ENCODE results near the gene WRNIP1. TPM values are rescaled to one million over a fixed set of nuclear protein-coding genes. Genes with fewer than 3 reads are reported as not detected.

The WRNIP1 gene
- total RNA-seq, 4 donors from 2014 or later: 72.3 to 94.7 (median 87.0) TPM

DNA sequence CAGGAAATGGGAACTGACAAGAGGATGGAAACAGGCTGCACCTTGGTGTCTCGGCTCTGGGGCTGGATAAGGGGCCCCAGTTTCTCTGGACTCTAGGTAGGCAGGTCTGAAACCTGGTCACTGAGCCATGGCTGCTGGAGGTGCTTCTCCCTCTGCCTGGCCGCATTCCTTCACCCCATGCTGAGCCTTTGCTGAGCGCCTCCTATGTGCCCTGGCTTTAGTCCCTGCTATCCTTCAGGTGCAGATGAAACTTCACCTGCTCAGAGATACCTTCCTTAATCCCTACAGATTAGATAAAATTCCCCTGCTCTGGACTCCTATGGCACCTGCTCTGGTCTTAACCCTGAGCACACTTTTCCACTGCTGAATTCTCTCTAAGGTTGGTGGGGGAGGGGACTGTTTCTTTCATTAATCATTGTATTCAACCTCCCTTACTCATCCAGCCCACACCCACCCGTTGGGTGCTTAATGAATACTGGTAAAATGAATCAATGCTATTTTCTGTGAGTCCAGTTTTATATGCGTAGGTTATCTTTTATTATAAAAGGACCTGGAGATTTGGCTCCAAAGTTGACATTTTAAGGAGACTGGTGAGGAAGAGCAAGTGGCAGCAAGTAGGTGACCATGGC, 33.8 kb upstream of the WRNIP1 start:
- intact Hi-C loops (cut with DNase I; ENCODE audit: low total_unique reads): no loop called here
- TF ChIP-seq, protein P1, sequence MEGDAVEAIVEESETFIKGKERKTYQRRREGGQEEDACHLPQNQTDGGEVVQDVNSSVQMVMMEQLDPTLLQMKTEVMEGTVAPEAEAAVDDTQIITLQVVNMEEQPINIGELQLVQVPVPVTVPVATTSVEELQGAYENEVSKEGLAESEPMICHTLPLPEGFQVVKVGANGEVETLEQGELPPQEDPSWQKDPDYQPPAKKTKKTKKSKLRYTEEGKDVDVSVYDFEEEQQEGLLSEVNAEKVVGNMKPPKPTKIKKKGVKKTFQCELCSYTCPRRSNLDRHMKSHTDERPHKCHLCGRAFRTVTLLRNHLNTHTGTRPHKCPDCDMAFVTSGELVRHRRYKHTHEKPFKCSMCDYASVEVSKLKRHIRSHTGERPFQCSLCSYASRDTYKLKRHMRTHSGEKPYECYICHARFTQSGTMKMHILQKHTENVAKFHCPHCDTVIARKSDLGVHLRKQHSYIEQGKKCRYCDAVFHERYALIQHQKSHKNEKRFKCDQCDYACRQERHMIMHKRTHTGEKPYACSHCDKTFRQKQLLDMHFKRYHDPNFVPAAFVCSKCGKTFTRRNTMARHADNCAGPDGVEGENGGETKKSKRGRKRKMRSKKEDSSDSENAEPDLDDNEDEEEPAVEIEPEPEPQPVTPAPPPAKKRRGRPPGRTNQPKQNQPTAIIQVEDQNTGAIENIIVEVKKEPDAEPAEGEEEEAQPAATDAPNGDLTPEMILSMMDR (IDR thresholded peaks at IDR 0.05): no peak
- TF ChIP-seq POLR2A (IDR thresholded peaks at IDR 0.05): no peak

DNA sequence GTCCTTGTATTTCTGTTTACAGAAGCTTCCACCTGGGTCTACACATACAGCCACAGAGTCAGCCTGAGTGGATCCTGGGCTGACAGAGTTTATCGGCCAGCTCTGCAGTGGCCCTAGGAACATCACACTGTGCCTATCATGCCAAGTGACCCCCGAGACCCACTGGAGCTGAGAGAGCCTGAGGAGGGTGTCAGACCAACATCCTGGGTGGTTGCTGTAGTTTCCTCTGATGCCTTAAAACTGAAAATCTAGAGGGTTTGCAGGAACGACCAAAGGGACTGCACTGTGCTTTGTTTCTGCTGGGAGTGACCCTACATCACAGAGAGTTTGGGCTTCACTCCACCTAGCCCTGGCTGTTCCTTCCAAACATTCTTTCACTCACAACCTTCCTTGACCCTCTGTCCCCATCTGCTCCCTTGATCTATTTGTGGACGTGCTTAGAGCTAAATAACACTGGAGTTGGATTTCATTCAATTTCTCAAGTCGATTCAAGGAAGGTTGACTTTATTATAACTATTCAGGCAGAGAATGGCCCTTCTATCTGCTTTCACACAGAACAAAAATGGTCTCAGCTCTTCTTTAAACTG, 32.6 kb upstream of the WRNIP1 start:
- intact Hi-C loops (cut with DNase I; ENCODE audit: low total_unique reads): no loop called here
- no peak overlapping the region for H3K4me3 ChIP-seq (ENCODE audit: low read depth, poor library complexity, severe bottlenecking)
- DNase-seq (ENCODE audit: low spot score in 2 of 2): no peak
- TF ChIP-seq POLR2A (IDR thresholded peaks at IDR 0.05): no peak
- WGBS, 2 donors: 50 to 51% methylated on average over 5 of the region's 5 CpGs

More for the DNA sequence above, 33.8 kb upstream of the WRNIP1 start:
- no peak overlapping the region for H3K4me3 ChIP-seq (ENCODE audit: low read depth, poor library complexity, severe bottlenecking)
- no peak for DNase-seq (ENCODE audit: low spot score in 2 of 2)
- WGBS, 2 donors: 77 to 79% methylated on average over 5 of the region's 5 CpGs

DNA sequence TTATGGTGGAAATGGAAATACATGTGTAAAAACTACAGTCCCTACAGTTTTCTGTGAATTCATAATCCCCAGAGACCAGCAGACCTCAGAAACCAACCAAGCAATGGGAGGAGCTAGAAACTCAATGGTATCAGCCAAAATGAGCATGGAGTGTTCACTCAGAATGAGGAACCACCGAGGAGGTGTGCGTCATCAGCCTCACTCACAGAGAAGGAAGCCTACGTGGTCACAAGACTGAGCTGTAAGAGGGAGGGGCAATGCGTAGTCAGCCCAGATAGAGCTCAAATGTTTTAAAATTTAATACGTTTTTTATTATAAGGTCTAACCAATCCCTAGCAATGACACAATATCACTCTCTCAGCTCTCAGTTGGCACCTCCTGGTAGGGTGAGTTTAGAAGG, 31.9 kb upstream of the WRNIP1 start:
- H3K4me3 ChIP-seq (ENCODE audit: low read depth, poor library complexity, severe bottlenecking): no peak overlapping the region
- no peak for TF ChIP-seq POLR2A (IDR thresholded peaks at IDR 0.05)
- TF ChIP-seq, protein P1 (IDR thresholded peaks at IDR 0.05): no peak
- peak; percentile 78 to 90 for DNase-seq (ENCODE audit: low spot score in 2 of 2)
- intact Hi-C loops (cut with DNase I; ENCODE audit: low total_unique reads): no loop called here
- 73 to 80% methylated on average over 5 of the region's 5 CpGs for WGBS, 2 donors

DNA sequence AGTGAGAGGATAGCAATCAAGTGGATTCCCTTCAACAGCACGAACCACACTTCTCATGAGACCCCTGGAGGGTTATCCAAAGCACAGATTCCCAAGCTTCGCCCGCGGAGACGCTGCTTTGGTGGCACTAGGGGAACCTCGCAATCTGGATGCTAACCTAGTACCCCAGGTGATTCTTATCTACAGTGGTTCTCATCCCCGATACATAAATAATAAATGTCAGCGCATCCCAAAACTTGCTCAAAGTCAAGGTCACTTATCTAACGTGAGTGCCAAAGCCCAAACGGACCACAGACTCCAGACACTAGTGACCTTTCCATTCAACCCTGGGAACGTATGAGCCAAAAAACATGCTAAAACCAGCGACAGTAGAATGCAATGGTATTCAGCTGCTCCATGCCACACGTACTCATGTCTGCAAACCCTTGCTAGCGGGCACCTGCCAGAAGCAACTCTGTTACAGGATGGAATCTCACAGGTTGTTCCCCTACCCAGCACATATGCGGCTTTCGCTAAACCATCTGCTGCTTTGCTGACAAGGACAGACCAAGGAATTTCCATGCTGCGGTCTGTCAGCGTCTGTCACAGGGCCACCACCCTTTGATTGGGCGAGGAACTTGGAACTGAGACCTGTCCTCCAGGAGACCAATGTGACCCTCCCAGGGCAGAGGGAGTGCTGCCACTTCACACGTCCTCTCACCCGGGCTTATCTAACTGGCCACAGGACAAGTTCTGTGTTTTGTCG, 31.3 kb upstream of the WRNIP1 start:
- TF ChIP-seq, protein P1 (IDR thresholded peaks at IDR 0.05): no peak
- TF ChIP-seq POLR2A (IDR thresholded peaks at IDR 0.05): no peak
- intact Hi-C loops (cut with DNase I; ENCODE audit: low total_unique reads): no loop called here
- 93 to 95% methylated on average over 22 of the region's 22 CpGs for WGBS, 2 donors
- no peak overlapping the region for H3K4me3 ChIP-seq (ENCODE audit: low read depth, poor library complexity, severe bottlenecking)
- no peak for DNase-seq (ENCODE audit: low spot score in 2 of 2)

DNA sequence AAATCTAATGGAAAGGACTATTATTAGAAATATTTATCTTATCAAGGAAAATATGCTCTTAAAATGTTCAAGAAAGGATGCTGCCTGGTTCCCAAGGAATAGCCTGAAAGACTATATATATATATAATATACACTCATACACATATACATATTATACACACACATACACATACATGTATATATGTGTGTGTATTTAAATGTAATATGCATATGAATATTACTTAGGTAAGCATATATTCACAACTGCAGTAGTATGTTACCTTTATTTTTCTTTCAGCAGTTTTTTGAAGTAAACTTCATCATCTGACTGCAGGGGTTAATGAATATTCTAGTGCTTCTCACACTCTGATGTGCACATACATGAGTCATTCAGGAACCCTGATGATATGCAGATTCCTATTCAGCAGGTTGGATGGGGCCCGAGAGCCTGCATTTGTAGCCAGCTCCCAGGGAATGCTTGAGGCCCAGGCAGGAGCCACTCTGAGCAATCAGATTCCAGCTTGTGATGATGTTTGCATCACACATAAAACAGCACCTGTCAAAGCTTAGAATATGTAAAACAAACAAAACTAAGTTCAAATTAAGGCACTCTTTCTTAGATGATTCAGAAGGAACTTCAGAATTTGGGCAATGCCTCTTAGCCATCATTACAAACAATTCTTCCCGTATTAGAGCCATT, 30.6 kb upstream of the WRNIP1 start:
- 70 to 73% methylated on average over 2 of the region's 2 CpGs for WGBS, 2 donors
- DNase-seq (ENCODE audit: low spot score in 2 of 2): no peak
- no peak overlapping the region for H3K4me3 ChIP-seq (ENCODE audit: low read depth, poor library complexity, severe bottlenecking)
- no peak for TF ChIP-seq POLR2A (IDR thresholded peaks at IDR 0.05)
- TF ChIP-seq, protein P1 (IDR thresholded peaks at IDR 0.05): no peak
- intact Hi-C loops (cut with DNase I; ENCODE audit: low total_unique reads): no loop called here

DNA sequence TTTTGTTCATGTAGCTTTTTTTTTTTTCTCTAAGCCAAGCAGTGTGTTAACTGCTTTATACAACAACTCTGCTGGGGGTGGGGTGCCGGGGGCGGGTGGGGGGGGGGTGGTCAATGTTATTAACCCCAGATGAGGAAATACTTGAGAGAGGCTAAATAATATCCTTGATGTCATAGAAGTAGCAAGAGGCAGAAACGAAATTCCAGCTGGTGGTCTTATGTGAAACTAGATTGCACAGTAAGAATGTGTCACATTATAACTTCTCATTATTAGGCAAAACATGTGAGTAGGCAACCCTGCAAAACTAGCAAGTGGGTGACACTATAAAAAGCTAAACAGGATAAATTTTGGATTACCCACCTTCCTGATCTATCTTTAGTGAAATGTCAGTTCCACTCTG, 27.3 kb upstream of the WRNIP1 start:
- WGBS, 2 donors: 22 to 58% methylated on average over 3 of the region's 3 CpGs

More for the DNA sequence above, 27.3 kb upstream of the WRNIP1 start:
- TF ChIP-seq POLR2A (IDR thresholded peaks at IDR 0.05): no peak
- TF ChIP-seq, protein P1 (IDR thresholded peaks at IDR 0.05): no peak
- no peak for DNase-seq (ENCODE audit: low spot score in 2 of 2)
- intact Hi-C loops (cut with DNase I; ENCODE audit: low total_unique reads): no loop called here
- no peak overlapping the region for H3K4me3 ChIP-seq (ENCODE audit: low read depth, poor library complexity, severe bottlenecking)
